M059J (cell line): ENCODE results near the gene GFRA1. TPM values are rescaled to one million over a fixed set of nuclear protein-coding genes. Genes with fewer than 3 reads are reported as not detected.

Experiments
- DNase-seq: peaks from one replicate; pipeline ENCODE4 v3.0.0-alpha.2; 2012; ENCODE audit warnings: low read depth
- total RNA-seq: library from RNA; depleted of rRNA; stranded (reverse); fragments of >200 nt; shearing (Covaris generic); gene quantifications from 2 replicates; pipeline ENCODE4 v1.2.3, GENCODE V29; 2014

The GFRA1 gene
- total RNA-seq, 1 experiment from 2014 or later: 49.4 TPM

- no peak for DNase-seq
These were observed 146.8 kb downstream of the GFRA1 start for GRCh38 chr10:116126239-116126638.

- no peak for DNase-seq
These were observed 147.8 kb downstream of the GFRA1 start for GRCh38 chr10:116125180-116125579.

GRCh38 chr10:116124777-116125176, 148.2 kb downstream of the GFRA1 start:
- DNase-seq: no peak

- DNase-seq: no peak
These were observed 150.3 kb downstream of the GFRA1 start for GRCh38 chr10:116122664-116123063.

GRCh38 chr10:116121640-116122525, 151.1 kb downstream of the GFRA1 start:
- DNase-seq: no peak

- no peak for DNase-seq
These were observed 152.1 kb downstream of the GFRA1 start for GRCh38 chr10:116120688-116121455.

- DNase-seq: no peak
These were observed 154.2 kb downstream of the GFRA1 start for GRCh38 chr10:116118847-116119246.

- no peak for DNase-seq
These were observed 157.2 kb downstream of the GFRA1 start for GRCh38 chr10:116115797-116116196.

GRCh38 chr10:116115036-116115641, 157.9 kb downstream of the GFRA1 start:
- DNase-seq: no peak

- DNase-seq: peak; percentile 90
These were observed 159.1 kb downstream of the GFRA1 start for GRCh38 chr10:116113721-116114501.

- peak; percentile 51 for DNase-seq
These were observed 160.5 kb downstream of the GFRA1 start for GRCh38 chr10:116112232-116113231.

GRCh38 chr10:116111483-116112095, 161.4 kb downstream of the GFRA1 start:
- no peak for DNase-seq

GRCh38 chr10:116110736-116111135, 162.3 kb downstream of the GFRA1 start:
- no peak for DNase-seq

GRCh38 chr10:116109881-116110280, 163.1 kb downstream of the GFRA1 start:
- DNase-seq: no peak

GRCh38 chr10:116109481-116109880, 163.5 kb downstream of the GFRA1 start:
- DNase-seq: no peak

- DNase-seq: no peak
These were observed 164.9 kb downstream of the GFRA1 start for GRCh38 chr10:116108095-116108494.

GRCh38 chr10:116106611-116107010, 166.4 kb downstream of the GFRA1 start:
- DNase-seq: no peak

GRCh38 chr10:116105264-116105663, 167.7 kb downstream of the GFRA1 start:
- no peak for DNase-seq

- peak; percentile 44 for DNase-seq
These were observed 168.6 kb downstream of the GFRA1 start for GRCh38 chr10:116104210-116104932.
